Lower lobe of right lung (tissue), 2 donors: ENCODE measurements around the gene TMEM87A. TPM values are rescaled to one million over a fixed set of nuclear protein-coding genes. Genes with fewer than 3 reads are reported as not detected.
A peak's percentile ranks its signal among the peaks of the same experiment; 100 is the strongest.

Experiments used
- ATAC-seq, 2 donors: fragments of 200-7000 bp; cut with Tn5 transposase; one replicate each; pipeline ENCODE4 v1.9.1; 2020 to 2022; ENCODE audit warnings: mild to moderate bottlenecking in 2 of 2, moderate library complexity in 2 of 2
- DNase-seq: peaks from one replicate; pipeline ENCODE4 v3.0.0-alpha.2; 2020
- H3K27ac ChIP-seq: fragments of 200-600 bp; one replicate; pipeline ENCODE4 v1.8.0; 2022
- H3K27me3 ChIP-seq: fragments of 200-600 bp; one replicate; pipeline ENCODE4 v1.8.0; 2022; ENCODE audit warnings: low read depth
- H3K36me3 ChIP-seq: fragments of 200-600 bp; one replicate; pipeline ENCODE4 v1.8.0; 2022; ENCODE audit warnings: mild to moderate bottlenecking
- H3K4me1 ChIP-seq: fragments of 200-600 bp; one replicate; pipeline ENCODE4 v1.8.0; 2022
- H3K4me3 ChIP-seq: fragments of 200-600 bp; one replicate; pipeline ENCODE4 v1.8.0; 2022; ENCODE audit warnings: mild to moderate bottlenecking
- H3K9me3 ChIP-seq: fragments of 200-600 bp; one replicate; pipeline ENCODE4 v1.8.0; 2022
- intact Hi-C: fragments of 100-400 bp; cut with DNase I; formaldehyde crosslinking; loops from one replicate; pipeline ENCODE4 v1.11.0; 2022
- total RNA-seq: library from RNA; stranded (reverse); fragmentation: NEBNext Ultra II Directional; extraction: Animal tissue kit (Norgen Biotek cat#: 25700); gene quantifications from one replicate; pipeline ENCODE4 v1.2.1, GENCODE V29; 2021
- TF ChIP-seq, protein P1 (sequence below): fragments of 200-600 bp; IDR thresholded peaks from one replicate; pipeline ENCODE4 v1.8.0; 2022; ENCODE audit warnings: antibody characterized with exemption, mild to moderate bottlenecking
- donor health status: DM: no; HTN: yes; CAD: no; lungs with severe emphysema.

Gene TMEM87A
- total RNA-seq, 1 donor from 2014 or later, result 129 TPM

DNA sequence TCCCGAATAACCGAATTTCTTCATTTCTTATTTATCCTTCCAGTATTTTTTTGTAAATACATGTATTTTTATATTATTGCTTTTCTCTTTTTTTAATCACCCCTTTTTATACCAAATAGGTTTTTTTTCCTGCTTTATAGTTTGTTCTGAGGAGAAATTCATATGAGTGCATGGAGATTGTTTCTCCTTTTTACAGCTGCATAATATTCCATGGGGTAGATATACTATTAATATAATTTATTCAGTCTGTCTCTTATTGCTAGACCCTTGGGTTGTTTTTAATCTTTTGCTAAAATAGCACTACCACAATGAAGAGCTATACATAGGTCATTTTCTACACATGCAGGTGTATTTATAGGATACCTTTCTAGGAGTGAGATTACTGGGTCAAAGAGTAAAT is 3.5 kb upstream of the TMEM87A start:
- TF ChIP-seq, protein P1, sequence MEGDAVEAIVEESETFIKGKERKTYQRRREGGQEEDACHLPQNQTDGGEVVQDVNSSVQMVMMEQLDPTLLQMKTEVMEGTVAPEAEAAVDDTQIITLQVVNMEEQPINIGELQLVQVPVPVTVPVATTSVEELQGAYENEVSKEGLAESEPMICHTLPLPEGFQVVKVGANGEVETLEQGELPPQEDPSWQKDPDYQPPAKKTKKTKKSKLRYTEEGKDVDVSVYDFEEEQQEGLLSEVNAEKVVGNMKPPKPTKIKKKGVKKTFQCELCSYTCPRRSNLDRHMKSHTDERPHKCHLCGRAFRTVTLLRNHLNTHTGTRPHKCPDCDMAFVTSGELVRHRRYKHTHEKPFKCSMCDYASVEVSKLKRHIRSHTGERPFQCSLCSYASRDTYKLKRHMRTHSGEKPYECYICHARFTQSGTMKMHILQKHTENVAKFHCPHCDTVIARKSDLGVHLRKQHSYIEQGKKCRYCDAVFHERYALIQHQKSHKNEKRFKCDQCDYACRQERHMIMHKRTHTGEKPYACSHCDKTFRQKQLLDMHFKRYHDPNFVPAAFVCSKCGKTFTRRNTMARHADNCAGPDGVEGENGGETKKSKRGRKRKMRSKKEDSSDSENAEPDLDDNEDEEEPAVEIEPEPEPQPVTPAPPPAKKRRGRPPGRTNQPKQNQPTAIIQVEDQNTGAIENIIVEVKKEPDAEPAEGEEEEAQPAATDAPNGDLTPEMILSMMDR, result no peak
- peak overlapping the region; percentile 96 for H3K27ac ChIP-seq
- H3K4me1 ChIP-seq, result peaks cover 29% of the 10 kb centered on the region
- DNase-seq, result no peak
- peaks cover 42% of the 10 kb centered on the region for H3K36me3 ChIP-seq
- intact Hi-C loops, result no loop called here
- no peaks in the 10 kb centered on the region for H3K27me3 ChIP-seq
- no peak overlapping the region for H3K4me3 ChIP-seq
- ATAC-seq, result no peak
- H3K9me3 ChIP-seq, result no peaks in the 10 kb centered on the region

DNA sequence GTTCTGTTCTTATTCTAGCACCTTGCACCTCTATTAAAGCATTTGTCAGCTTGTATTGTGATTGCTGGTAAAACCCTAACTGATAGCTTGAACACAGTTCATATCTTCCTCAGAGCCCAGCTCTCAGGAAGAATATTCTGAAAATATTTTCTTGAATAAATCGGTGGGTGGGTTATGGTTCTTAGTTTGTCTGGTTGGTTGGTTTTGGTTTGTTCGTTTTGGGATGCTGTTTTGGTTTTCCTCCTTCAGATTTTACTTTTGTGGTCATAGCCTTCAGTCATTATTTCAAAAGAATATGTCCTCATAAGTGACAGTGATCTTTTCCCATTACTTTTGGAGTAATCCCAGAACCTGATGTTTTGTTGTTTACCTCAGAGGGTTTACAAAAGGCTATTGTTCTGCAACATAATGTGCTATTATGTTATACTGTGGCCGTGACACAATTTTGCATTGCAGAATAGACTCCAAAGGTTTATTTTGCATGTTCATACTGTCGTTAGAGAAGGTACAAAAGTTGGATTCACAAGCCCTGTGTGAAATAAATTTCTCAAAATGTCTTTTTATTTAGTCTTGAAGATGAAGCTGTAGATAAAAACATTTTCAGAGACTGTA is 2.7 kb upstream of the TMEM87A start:
- H3K4me3 ChIP-seq, result peak overlapping the region; percentile 70
- DNase-seq (no peak), ATAC-seq (no peak)
- H3K27me3 ChIP-seq, result no peaks in the 10 kb centered on the region
- no peaks in the 10 kb centered on the region for H3K9me3 ChIP-seq
- peak overlapping the region; percentile 96 for H3K27ac ChIP-seq
- H3K4me1 ChIP-seq, result peaks cover 38% of the 10 kb centered on the region
- peaks cover 33% of the 10 kb centered on the region for H3K36me3 ChIP-seq
- intact Hi-C loops, result no loop called here
- TF ChIP-seq, protein P1, result no peak

DNA sequence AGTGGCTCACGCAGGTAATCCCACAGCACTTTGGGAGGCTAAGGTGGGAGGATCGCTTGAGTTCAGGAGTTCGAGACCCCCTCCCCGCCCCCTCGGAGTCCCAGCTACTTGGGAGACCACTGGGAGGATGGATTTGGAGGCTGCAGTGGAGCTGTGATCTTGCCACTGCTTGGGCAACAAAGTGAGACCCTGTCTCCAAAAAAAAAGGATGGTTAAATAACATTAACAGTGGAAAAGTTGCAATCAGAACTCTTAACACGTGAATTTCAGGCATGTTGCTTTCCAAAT is 1.4 kb upstream of the TMEM87A start:
- ATAC-seq (no peak), DNase-seq (no peak)
- H3K27me3 ChIP-seq, result no peaks in the 10 kb centered on the region
- TF ChIP-seq, protein P1, result no peak
- peak overlapping the region; percentile 96 for H3K27ac ChIP-seq
- H3K4me3 ChIP-seq, result peak overlapping the region; percentile 70
- peaks cover 21% of the 10 kb centered on the region for H3K36me3 ChIP-seq
- peaks cover 47% of the 10 kb centered on the region for H3K4me1 ChIP-seq
- no peaks in the 10 kb centered on the region for H3K9me3 ChIP-seq
- intact Hi-C loops, result no loop called here

DNA sequence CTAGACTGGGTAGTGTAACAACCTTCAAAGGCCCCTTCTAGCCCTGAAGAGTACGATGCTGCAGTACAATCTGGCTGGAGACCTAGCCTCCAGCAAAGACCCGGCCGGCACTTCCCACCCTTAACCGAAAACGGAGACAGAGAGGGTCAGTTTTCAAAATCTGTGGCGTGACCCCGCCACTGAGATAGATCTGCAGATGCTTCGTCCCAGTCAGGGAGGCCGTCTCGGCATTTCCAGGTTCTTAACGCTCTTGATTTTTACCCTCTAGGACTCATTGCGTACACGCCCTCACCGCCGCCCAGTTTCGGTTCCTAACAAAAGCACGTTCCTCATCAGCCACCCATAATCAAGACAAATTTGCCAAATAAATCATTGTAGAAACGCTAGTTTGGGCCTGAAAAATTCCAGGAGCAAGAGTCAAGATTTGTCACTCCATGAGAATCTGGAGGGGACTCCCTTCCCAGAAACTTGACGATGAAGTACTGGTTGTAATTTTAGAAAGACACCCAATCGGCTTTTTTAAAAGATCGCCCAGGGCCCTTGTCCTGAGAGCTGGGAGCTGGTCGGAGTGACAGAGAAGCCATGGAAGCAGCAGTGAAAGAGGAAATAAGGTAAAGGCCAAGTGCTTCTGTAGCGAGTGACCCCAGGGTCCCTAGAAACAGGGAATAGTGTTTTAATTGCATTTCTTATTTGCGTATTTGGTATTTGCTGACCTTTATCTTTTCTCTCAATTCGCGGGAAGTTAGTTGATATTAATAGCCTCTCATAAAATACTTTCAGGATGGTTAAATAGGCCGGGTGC is 868 bp upstream of the TMEM87A start:
- intact Hi-C loops, result no loop called here
- Histone ChIP-seq H3K4me1 (peaks cover 51% of the 10 kb centered on the region), H3K27ac (peak overlapping the region; percentile 96), H3K36me3 (peaks cover 16% of the 10 kb centered on the region), H3K27me3 (no peaks in the 10 kb centered on the region), H3K9me3 (no peaks in the 10 kb centered on the region), H3K4me3 (peak overlapping the region; percentile 70)
- TF ChIP-seq, protein P1, result no peak
- peak; percentile 84 for DNase-seq
- peak; percentile 57 to 65 for ATAC-seq

DNA sequence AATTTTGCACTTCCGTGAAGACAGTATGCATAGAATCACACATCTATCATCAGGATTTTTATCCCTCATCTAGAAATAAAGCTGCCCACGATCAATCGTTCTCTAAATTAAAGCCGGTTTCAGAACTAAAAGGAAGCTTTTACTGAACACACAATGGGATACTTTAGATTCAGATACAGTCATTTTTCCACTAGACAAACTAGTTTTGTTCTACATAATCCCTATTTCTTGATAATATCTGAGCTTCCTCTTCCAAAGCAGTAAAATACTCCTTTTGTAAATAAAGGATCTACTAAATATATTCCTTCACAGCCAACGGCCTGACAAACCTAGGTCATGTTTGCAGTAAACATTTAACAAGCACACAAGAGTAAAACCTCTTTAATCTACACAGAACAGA is 2.2 kb downstream of the TMEM87A start:
- no peak for DNase-seq
- no peaks in the 10 kb centered on the region for H3K9me3 ChIP-seq
- no peak for ATAC-seq
- H3K4me3 ChIP-seq, result peak overlapping the region; percentile 70
- intact Hi-C loops, result no loop called here
- peaks cover 61% of the 10 kb centered on the region for H3K4me1 ChIP-seq
- TF ChIP-seq, protein P1, result no peak
- peaks cover 29% of the 10 kb centered on the region for H3K36me3 ChIP-seq
- H3K27me3 ChIP-seq, result no peaks in the 10 kb centered on the region
- H3K27ac ChIP-seq, result peak overlapping the region; percentile 96
